GM18526 (cell line): ENCODE measurements around the gene FGF5.

Source experiments
- POLR2A ChIP-seq: IDR thresholded peaks from 3 replicates; pipeline ENCODE4 v1.6.1; 2011; ENCODE audit not compliant: insufficient read length; ENCODE audit errors: extremely low read depth

FGF5 gene

GRCh38 chr4:80268081-80268823, 1.8 kb downstream of the FGF5 start:
- no peak for TF ChIP-seq POLR2A

DNA sequence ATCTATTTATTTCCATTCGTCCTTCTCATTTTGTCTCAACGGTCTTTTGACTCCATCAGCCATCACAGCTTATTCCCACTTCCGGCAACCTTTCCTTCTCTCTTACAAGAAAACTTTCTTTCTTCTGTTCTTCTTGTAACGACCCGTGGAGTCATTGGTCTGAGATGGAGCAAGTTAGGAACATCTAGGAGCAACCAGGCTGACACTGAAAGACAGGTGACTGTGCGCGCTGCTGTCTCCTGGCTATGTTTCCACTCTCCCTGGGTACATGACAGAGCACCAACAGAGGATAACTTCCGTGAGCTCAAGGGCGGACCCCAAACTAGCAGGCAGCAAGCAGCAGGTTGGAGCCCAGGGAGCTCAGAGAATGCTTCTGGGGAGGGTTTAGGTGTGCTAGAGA, 2.5 kb downstream of the FGF5 start:
- TF ChIP-seq POLR2A: no peak

- TF ChIP-seq POLR2A: no peak
Observed at GRCh38 chr4:80270321-80270720, 3.9 kb downstream of the FGF5 start.

DNA sequence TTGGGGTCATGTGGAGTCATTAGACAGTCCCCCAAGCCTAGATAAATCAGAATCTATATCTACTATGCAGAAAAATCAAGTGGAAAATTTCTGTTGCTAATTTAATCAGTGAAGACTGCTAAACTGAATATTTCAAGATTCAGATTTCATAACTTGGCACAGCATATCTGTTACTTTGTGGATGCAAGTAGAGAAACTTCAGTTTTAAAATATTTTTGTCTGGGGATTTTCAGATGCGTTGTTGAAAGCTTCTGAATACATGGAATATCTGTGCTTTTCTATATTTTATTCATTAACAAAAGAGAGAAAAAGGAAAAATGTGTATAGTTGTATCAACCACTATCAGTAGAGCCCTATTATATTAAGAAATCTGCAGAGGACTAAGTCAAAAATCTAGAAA, 4.4 kb downstream of the FGF5 start:
- TF ChIP-seq POLR2A: no peak

- TF ChIP-seq POLR2A: no peak
Observed at GRCh38 chr4:80271801-80272200, 5.3 kb downstream of the FGF5 start.

- no peak for TF ChIP-seq POLR2A
Observed at GRCh38 chr4:80276931-80277330, 10.5 kb downstream of the FGF5 start.

DNA sequence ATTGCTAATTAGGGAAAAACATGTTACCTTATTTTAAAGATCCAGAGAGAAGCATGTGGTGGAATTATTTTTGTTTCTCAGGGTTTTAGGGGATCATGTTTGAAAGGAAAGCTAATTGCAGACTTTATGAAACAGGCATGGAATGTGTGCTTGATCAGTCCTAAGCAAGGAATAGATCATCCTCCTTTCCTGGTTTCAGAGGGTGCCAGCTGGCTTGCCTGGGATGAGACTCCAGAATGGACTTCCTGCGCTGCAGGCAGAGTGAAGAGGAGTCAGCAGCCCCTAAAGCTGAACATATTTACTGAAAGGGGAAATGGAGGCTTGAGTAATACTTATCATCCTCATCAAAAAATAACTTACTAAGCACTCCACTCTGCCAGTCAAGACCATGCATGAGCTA, 13.3 kb downstream of the FGF5 start:
- no peak for TF ChIP-seq POLR2A

GRCh38 chr4:80286451-80286850, 20.0 kb downstream of the FGF5 start:
- no peak for TF ChIP-seq POLR2A

DNA sequence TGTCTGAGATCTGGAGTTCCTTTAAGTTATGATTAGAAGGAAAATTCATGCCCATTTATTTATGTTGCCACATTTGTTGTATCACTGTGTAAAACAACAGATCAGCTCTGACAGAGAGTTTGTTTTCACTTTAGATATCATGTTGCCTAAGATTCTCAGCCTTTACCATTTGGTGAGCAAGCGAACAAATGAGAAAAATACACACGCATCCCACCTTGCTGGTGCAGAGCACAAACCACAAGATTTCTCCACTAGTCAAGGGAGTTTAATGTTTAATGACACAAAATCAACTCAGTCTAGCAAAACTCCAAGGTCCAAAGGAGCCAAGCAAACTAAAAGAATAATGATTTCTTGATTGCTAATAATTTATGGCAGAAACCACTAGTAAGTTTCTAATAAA, 27.7 kb downstream of the FGF5 start:
- no peak for TF ChIP-seq POLR2A

GRCh38 chr4:80295336-80295735, 28.9 kb downstream of the FGF5 start:
- no peak for TF ChIP-seq POLR2A

DNA sequence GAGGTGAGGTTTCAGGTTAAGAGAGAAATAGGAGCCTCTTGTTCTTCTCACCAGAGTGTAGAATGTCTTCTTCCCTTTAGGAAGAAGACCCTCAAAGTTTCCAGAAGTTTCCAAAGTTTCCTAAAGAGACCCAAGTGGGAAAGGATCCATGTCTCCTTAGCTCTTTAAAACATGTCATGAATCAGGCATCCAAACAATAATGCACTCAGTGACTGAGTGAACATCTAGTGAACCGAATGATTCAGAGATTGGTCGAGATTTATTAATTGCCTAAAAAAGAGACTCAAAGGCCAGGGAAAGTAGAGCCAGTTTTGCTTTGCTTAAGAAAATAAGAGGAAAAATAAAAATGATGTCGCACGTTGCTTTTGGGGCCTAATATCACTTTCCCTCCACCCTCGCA, 29.4 kb downstream of the FGF5 start:
- TF ChIP-seq POLR2A: no peak

- no peak for TF ChIP-seq POLR2A
Observed at GRCh38 chr4:80301884-80302283, 35.4 kb downstream of the FGF5 start.

GRCh38 chr4:80302616-80303223, 36.3 kb downstream of the FGF5 start:
- no peak for TF ChIP-seq POLR2A

DNA sequence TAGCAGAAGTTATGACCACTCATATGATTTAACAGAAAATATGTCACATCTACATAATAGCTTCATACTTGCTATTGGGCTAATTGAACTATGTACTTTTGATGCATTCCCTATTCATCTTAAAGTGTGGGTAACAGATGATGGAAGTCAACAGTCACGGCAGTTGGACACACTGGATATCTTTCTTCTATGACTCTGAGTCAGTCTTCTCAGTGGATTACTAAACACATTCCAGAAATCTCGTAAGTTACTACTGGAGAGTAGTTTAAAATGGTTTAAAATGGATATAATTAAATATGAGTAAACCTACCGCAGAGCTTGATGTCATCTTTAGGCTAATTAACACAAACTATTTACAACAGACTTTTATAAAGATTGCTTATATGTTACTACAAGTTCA, 39.0 kb downstream of the FGF5 start:
- TF ChIP-seq POLR2A: no peak

DNA sequence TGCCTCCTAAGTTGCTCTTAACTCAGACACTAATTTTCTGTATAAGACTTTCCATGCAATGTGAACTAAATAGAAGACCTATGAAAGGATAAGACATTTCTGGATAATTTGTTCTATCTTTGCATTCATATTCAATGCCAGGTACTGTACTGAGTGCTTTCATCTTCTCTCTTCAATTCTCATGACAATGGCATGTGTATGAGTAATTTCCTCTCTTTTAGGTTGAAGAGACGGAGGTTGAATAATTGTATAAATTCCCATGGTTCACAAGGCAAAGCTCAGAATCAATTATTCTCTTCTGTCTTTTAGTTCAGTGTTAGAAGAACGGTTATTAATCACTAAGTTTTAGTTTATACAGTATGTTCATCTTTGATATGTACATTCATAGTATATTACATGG, 39.8 kb downstream of the FGF5 start:
- TF ChIP-seq POLR2A: no peak

- TF ChIP-seq POLR2A: no peak
Observed at GRCh38 chr4:80307183-80307735, 40.8 kb downstream of the FGF5 start.
